SU-DHL-6 (cell line): Measurements from ENCODE around the gene KATNB1.

Source experiments
- H2AFZ ChIP-seq: fragments of 200-600 bp; sonication (generic); 2 replicates; pipeline ENCODE4 v1.6.1; 2014; ENCODE audit warnings: low read depth, mild to moderate bottlenecking, moderate library complexity, mixed read lengths, antibody characterized with exemption, low read length; ENCODE audit not compliant: severe bottlenecking
- H3F3A ChIP-seq: fragments of 200-600 bp; shearing (Covaris generic); 2 replicates; pipeline ENCODE4 v1.6.0; 2016; ENCODE audit warnings: antibody characterized with exemption, mild to moderate bottlenecking; ENCODE audit not compliant: insufficient read depth
- H3K27ac ChIP-seq: fragments of 200-600 bp; sonication (generic); 2 replicates; pipeline ENCODE4 v1.5.1; 2016; ENCODE audit warnings: low read depth, mild to moderate bottlenecking, low read length, moderate library complexity, mixed read lengths
- H3K27me3 ChIP-seq: fragments of 200-600 bp; sonication (generic), shearing (Covaris generic); 2 replicates; pipeline ENCODE4 v1.6.0; 2014; ENCODE audit warnings: mild to moderate bottlenecking, low read length
- H3K36me3 ChIP-seq: fragments of 200-600 bp; sonication (generic); 2 replicates; pipeline ENCODE4 v1.6.1; 2014; ENCODE audit warnings: mild to moderate bottlenecking, low read length, mixed read lengths
- H3K4me2 ChIP-seq: fragments of 300-600, 200-600 bp; shearing (Covaris generic), sonication (generic); 2 replicates; pipeline ENCODE4 v1.6.0; 2014; ENCODE audit warnings: low read length, low read depth, mild to moderate bottlenecking; ENCODE audit not compliant: poor library complexity, severe bottlenecking
- H3K4me3 ChIP-seq: fragments of 200-600 bp; sonication (generic); 2 replicates; pipeline ENCODE4 v1.5.1; 2014; ENCODE audit warnings: antibody characterized with exemption, low read length, mild to moderate bottlenecking, mixed read lengths; ENCODE audit not compliant: insufficient read depth, poor library complexity, severe bottlenecking
- H3K79me2 ChIP-seq: fragments of 200-600 bp; sonication (generic); 2 replicates; pipeline ENCODE4 v1.6.1; 2014; ENCODE audit warnings: mild to moderate bottlenecking, low read length, moderate library complexity; ENCODE audit not compliant: insufficient read depth
- H3K9ac ChIP-seq: fragments of 200-600 bp; sonication (generic); 2 replicates; pipeline ENCODE4 v1.7.0; 2014; ENCODE audit warnings: mild to moderate bottlenecking, low read length
- H3K9me2 ChIP-seq: fragments of 200-600 bp; sonication (generic); replicated peaks from 2 replicates; pipeline ENCODE4 v1.6.1; 2014; ENCODE audit warnings: low read length; ENCODE audit not compliant: insufficient read depth
- H3K9me3 ChIP-seq: fragments of 200-600 bp; sonication (generic); 2 replicates; pipeline ENCODE4 v1.6.1; 2014; ENCODE audit warnings: low read length, mixed read lengths; ENCODE audit not compliant: insufficient read depth
- H4K20me1 ChIP-seq: fragments of 200-600 bp; sonication (generic); 2 replicates; pipeline ENCODE4 v1.6.1; 2014; ENCODE audit warnings: low read depth, mild to moderate bottlenecking, antibody characterized with exemption, low read length, moderate library complexity, mixed read lengths
- CTCF ChIP-seq: fragments of 200-600 bp; sonication (generic); IDR thresholded peaks from one replicate; pipeline ENCODE4 v1.5.1; 2017; ENCODE audit warnings: antibody characterized with exemption, mild to moderate bottlenecking, low read length, moderate library complexity; ENCODE audit not compliant: insufficient read depth, poor library complexity, severe bottlenecking
- EZH2phosphoT487 ChIP-seq: fragments of 200-600 bp; sonication (generic), shearing (Covaris generic); conservative IDR thresholded peaks from 2 replicates; pipeline ENCODE4 v1.6.1; 2018; ENCODE audit warnings: mild to moderate bottlenecking, antibody characterized with exemption, low read length, moderate library complexity, mixed read lengths

KATNB1 gene

GRCh38 chr16:57758331-57759117 is 23.0 kb downstream of the KATNB1 start:
- Histone ChIP-seq H3K27ac (no peak overlapping the region), H3K9ac (no peak overlapping the region), H4K20me1 (no peaks in the 10 kb centered on the region), H2AFZ (no peak overlapping the region), H3K4me2 (no peak overlapping the region), H3K27me3 (no peaks in the 10 kb centered on the region), H3F3A (no peaks in the 10 kb centered on the region), H3K4me3 (no peak overlapping the region), H3K79me2 (no peaks in the 10 kb centered on the region), H3K36me3 (no peaks in the 10 kb centered on the region), H3K9me3 (no peaks in the 10 kb centered on the region), H3K9me2 (no peaks in the 10 kb centered on the region)
- TF ChIP-seq EZH2phosphoT487: no peak
- no peak for TF ChIP-seq CTCF

GRCh38 chr16:57759131-57759530 is 23.6 kb downstream of the KATNB1 start:
- no peaks in the 10 kb centered on the region for H3F3A ChIP-seq
- no peak overlapping the region for H2AFZ ChIP-seq
- H3K9me2 ChIP-seq: no peaks in the 10 kb centered on the region
- H3K79me2 ChIP-seq: no peaks in the 10 kb centered on the region
- no peak overlapping the region for H3K27ac ChIP-seq
- no peaks in the 10 kb centered on the region for H3K36me3 ChIP-seq
- H3K27me3 ChIP-seq: no peaks in the 10 kb centered on the region
- H3K4me2 ChIP-seq: no peak overlapping the region
- no peak overlapping the region for H3K4me3 ChIP-seq
- TF ChIP-seq EZH2phosphoT487: no peak
- TF ChIP-seq CTCF: no peak
- H3K9ac ChIP-seq: no peak overlapping the region
- no peaks in the 10 kb centered on the region for H3K9me3 ChIP-seq
- H4K20me1 ChIP-seq: no peaks in the 10 kb centered on the region

GRCh38 chr16:57759541-57760356 is 24.2 kb downstream of the KATNB1 start:
- no peak for TF ChIP-seq CTCF
- TF ChIP-seq EZH2phosphoT487: no peak
- H4K20me1 ChIP-seq: no peaks in the 10 kb centered on the region
- no peaks in the 10 kb centered on the region for H3K36me3 ChIP-seq
- no peaks in the 10 kb centered on the region for H3K27me3 ChIP-seq
- no peak overlapping the region for H3K4me2 ChIP-seq
- H3K79me2 ChIP-seq: no peaks in the 10 kb centered on the region
- H3K9me2 ChIP-seq: no peaks in the 10 kb centered on the region
- no peak overlapping the region for H3K9ac ChIP-seq
- H3K9me3 ChIP-seq: no peaks in the 10 kb centered on the region
- H3K27ac ChIP-seq: no peak overlapping the region
- H2AFZ ChIP-seq: no peak overlapping the region
- H3F3A ChIP-seq: no peaks in the 10 kb centered on the region
- H3K4me3 ChIP-seq: no peak overlapping the region
